MCF 10A (cell line): ENCODE results near the gene PTPRG. TPM values are rescaled to one million over a fixed set of nuclear protein-coding genes. Genes with fewer than 3 reads are reported as not detected.

Experiments
- BruUV-seq: library from RNA; stranded (reverse); fragments of 400-500 nt; replicated peaks from 2 replicates; lab custom pipeline; 2021; lab: Mats Ljungman, UMichigan
- CTCF ChIA-PET: fragments of 300-600 bp; sonication (Branson Sonifier 250); formaldehyde crosslinking; extraction: SDS; loops from one replicate; lab custom pipeline; 2021; ENCODE audit warnings: antibody characterized with exemption, inconsistent platforms; lab: Yijun Ruan, JAX
- POLR2A ChIA-PET: fragments of 300-600, 350-650 bp; sonication (Branson Sonifier 250); formaldehyde crosslinking; extraction: SDS; loops from one replicate; lab custom pipeline; 2020; ENCODE audit warnings: antibody characterized with exemption, inconsistent platforms; lab: Yijun Ruan, JAX
- DNase-seq: peaks from one replicate; pipeline ENCODE4 v3.0.0-alpha.2; 2018; ENCODE audit not compliant: unreplicated experiment
- H3K27ac Mint-ChIP-seq: one replicate; pipeline ENCODE4 v1.8.0; 2022; ENCODE audit warnings: mild to moderate bottlenecking, low read depth, mixed read lengths; ENCODE audit not compliant: unreplicated experiment
- H3K27me3 Mint-ChIP-seq: one replicate; pipeline ENCODE4 v1.8.0; 2022; ENCODE audit warnings: mixed read lengths; ENCODE audit not compliant: insufficient read depth, unreplicated experiment
- H3K36me3 Mint-ChIP-seq: one replicate; pipeline ENCODE4 v1.8.0; 2022; ENCODE audit warnings: mild to moderate bottlenecking, moderate library complexity, mixed read lengths; ENCODE audit not compliant: insufficient read depth, unreplicated experiment
- H3K4me1 Mint-ChIP-seq: one replicate; pipeline ENCODE4 v1.8.0; 2022; ENCODE audit warnings: mixed read lengths; ENCODE audit not compliant: insufficient read depth, unreplicated experiment
- H3K4me3 Mint-ChIP-seq: one replicate; pipeline ENCODE4 v1.8.0; 2022; ENCODE audit warnings: mild to moderate bottlenecking, moderate library complexity, mixed read lengths; ENCODE audit not compliant: unreplicated experiment
- H3K9me3 Mint-ChIP-seq: one replicate; pipeline ENCODE4 v1.8.0; 2022; ENCODE audit warnings: mixed read lengths; ENCODE audit not compliant: unreplicated experiment
- intact Hi-C: fragments of 100-400 bp; cut with micrococcal nuclease; formaldehyde crosslinking; loops from 2 replicates; pipeline ENCODE4 v1.14.1; 2022
- total RNA-seq: library from RNA; stranded (reverse); gene quantifications from 2 replicates; pipeline ENCODE4 v1.2.3, GENCODE V29; 2022
- TF ChIP-seq, protein P1 (sequence below): fragments of 200-600 bp; IDR thresholded peaks from one replicate; pipeline ENCODE4 v1.8.0; 2022; ENCODE audit warnings: antibody characterized with exemption, mild to moderate bottlenecking; ENCODE audit not compliant: unreplicated experiment

PTPRG gene
- total RNA-seq, 1 experiment from 2014 or later = 54.5 TPM

GRCh38 chr3:61594144-61594963 is 33.0 kb downstream of the PTPRG start:
- Mint-ChIP-seq H3K4me1 (peaks cover 23% of the 10 kb centered on the region), H3K4me3 (no peak overlapping the region), H3K9me3 (peaks cover 6% of the 10 kb centered on the region), H3K27ac (no peak overlapping the region), H3K36me3 (peaks cover 7% of the 10 kb centered on the region), H3K27me3 (no peaks in the 10 kb centered on the region)
- CTCF ChIA-PET = interaction anchor here (0.7 kb wide), 2 partner anchors 18 to 262 kb away, joined by 3 read pairs; no protein-coding TSS in a partner anchor
- intact Hi-C loops = no loop called here
- TF ChIP-seq, protein P1, sequence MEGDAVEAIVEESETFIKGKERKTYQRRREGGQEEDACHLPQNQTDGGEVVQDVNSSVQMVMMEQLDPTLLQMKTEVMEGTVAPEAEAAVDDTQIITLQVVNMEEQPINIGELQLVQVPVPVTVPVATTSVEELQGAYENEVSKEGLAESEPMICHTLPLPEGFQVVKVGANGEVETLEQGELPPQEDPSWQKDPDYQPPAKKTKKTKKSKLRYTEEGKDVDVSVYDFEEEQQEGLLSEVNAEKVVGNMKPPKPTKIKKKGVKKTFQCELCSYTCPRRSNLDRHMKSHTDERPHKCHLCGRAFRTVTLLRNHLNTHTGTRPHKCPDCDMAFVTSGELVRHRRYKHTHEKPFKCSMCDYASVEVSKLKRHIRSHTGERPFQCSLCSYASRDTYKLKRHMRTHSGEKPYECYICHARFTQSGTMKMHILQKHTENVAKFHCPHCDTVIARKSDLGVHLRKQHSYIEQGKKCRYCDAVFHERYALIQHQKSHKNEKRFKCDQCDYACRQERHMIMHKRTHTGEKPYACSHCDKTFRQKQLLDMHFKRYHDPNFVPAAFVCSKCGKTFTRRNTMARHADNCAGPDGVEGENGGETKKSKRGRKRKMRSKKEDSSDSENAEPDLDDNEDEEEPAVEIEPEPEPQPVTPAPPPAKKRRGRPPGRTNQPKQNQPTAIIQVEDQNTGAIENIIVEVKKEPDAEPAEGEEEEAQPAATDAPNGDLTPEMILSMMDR = no peak
- no TSS peak for BruUV-seq
- DNase-seq = no peak
- POLR2A ChIA-PET = no interaction called here

GRCh38 chr3:61594964-61595285 is 33.6 kb downstream of the PTPRG start:
- TF ChIP-seq, protein P1 = no peak
- intact Hi-C loops = no loop called here
- CTCF ChIA-PET = no interaction called here
- Mint-ChIP-seq H3K4me3 (no peak overlapping the region), H3K27ac (no peak overlapping the region), H3K27me3 (no peaks in the 10 kb centered on the region), H3K4me1 (peaks cover 19% of the 10 kb centered on the region), H3K9me3 (peaks cover under 1% of the 10 kb centered on the region), H3K36me3 (peaks cover 7% of the 10 kb centered on the region)
- DNase-seq = no peak
- POLR2A ChIA-PET = no interaction called here
- BruUV-seq = no TSS peak

- Mint-ChIP-seq H3K27me3 (no peaks in the 10 kb centered on the region), H3K9me3 (no peaks in the 10 kb centered on the region), H3K36me3 (peaks cover 7% of the 10 kb centered on the region), H3K4me3 (no peak overlapping the region), H3K27ac (no peak overlapping the region), H3K4me1 (peaks cover 19% of the 10 kb centered on the region)
- peak; percentile 43 for DNase-seq
- POLR2A ChIA-PET = interaction anchor here (0.5 to 1.8 kb wide), 2 partner anchors 34 to 65 kb away, joined by 3 to 4 read pairs; partner anchors contain the start of gene PTPRG
- TF ChIP-seq, protein P1 = no peak
- intact Hi-C loops = no loop called here
- no TSS peak for BruUV-seq
- CTCF ChIA-PET = interaction anchor here (1.1 kb wide), 1 partner anchor 593 kb away, joined by 4 read pairs; no protein-coding TSS in a partner anchor
Measured at GRCh38 chr3:61595288-61595687, 33.9 kb downstream of the PTPRG start.

DNA sequence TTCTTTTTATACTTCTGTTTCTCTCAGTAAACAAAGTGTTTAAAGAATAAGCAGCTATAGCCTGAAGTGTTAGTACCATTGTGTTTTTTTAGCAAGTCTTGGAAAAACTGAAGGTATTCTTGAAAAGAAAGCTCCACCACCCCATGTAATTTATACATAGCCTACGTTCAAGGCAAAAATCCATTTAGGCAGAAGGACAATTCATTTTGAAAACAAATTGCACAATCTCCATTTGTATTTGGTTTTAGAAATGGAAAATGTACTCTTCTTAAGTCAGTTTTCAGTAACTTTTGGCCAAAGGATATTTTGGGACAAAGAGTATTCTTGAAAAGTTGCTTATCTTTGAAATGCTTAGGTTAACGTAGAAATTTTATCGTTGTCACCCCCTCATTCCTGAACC is 34.5 kb downstream of the PTPRG start:
- POLR2A ChIA-PET = interaction anchor here (0.5 to 1.8 kb wide), 2 partner anchors 35 to 64 kb away, joined by 3 to 4 read pairs; partner anchors contain the start of gene PTPRG
- no peak overlapping the region for H3K4me3 Mint-ChIP-seq
- no peaks in the 10 kb centered on the region for H3K27me3 Mint-ChIP-seq
- no TSS peak for BruUV-seq
- no peaks in the 10 kb centered on the region for H3K9me3 Mint-ChIP-seq
- no peak for DNase-seq
- CTCF ChIA-PET = interaction anchor here (0.7 to 1.1 kb wide), 2 partner anchors 258 to 593 kb away, joined by 4 read pairs; no protein-coding TSS in a partner anchor
- intact Hi-C loops = no loop called here
- peaks cover 19% of the 10 kb centered on the region for H3K4me1 Mint-ChIP-seq
- H3K27ac Mint-ChIP-seq = no peak overlapping the region
- TF ChIP-seq, protein P1 = no peak
- peaks cover 7% of the 10 kb centered on the region for H3K36me3 Mint-ChIP-seq
